T47D (cell line): ENCODE results near the gene RPTOR.

ENCODE experiments used
- DNase-seq, 2 experiments: peaks; one replicate each; pipeline versions ENCODE4 v3.0.0 to v3.0.0-alpha.2; 2011 to 2012; ENCODE audit warnings: low read depth in 1 of 2, low spot score in 1 of 2
- JUND ChIP-seq: IDR thresholded peaks from 2 replicates; pipeline ENCODE4 v1.6.1; 2012; ENCODE audit warnings: low read depth
- in situ Hi-C: cut with HindIII; loops from 2 replicates; pipeline ENCODE4 v1.10.0; 2016; ENCODE audit warnings: low sequenced_read_pairs, low pct_unique_long_range_greater_than_20kb

The RPTOR gene

DNA sequence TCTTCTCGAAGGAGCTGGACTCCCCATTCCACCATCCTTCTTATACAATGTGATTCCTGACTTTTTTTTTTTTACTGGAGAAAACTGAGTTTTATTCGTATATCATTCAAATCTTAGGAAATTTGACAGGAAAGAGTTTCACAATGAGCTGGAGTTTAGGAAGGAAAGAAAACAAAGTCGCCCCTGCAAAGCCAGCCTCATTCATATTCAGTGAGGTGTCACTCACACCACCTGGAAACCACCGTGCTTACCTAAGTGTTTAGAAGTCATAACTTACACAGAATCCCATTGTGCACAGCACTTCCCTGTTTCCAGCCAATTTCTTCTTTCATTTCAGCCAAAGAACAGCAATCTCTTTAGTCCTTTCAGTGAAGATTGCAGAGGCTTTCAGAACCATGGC lies 356.7 kb downstream of the RPTOR start:
- DNase-seq, result no peak
- no peak for TF ChIP-seq JUND
- in situ Hi-C loops, result no loop called here

DNA sequence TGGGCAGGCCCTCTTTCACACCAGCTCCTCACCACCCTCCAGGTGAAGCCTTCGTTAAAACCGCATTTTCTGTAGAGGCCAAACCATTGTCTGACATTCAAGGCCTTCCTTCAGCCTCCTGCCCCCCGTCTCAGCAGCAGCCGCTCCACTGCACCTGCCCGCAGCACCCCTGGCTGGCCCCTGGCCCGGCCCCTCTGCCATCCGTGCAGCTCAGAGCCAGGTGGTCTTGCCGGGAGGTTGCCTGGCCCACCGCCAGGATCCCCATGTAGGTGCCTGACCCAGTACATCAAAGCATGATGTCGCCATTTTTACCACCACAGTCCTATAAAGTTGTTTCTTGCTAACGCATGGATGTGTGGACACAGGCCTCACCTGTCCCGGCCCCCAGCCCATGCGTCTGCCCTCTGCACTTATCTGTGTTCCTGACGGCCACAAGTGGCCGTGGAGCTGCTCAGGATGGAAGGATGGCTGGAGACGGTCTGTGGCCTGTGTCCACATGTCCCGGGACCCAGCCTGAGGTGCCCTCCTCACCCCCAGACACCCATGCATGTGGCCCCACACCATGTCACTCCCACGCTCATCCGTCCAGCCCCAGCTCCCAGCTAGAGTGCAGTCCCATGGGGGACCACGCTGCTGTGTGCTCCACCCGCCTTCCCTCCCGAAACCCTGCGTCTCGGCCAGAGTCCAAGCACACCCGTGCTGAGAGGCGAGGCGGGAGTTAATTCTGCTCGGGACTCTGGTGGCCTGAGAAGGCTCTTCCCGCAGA lies 357.7 kb downstream of the RPTOR start:
- DNase-seq, result no peak
- in situ Hi-C loops, result no loop called here
- TF ChIP-seq JUND, result no peak

DNA sequence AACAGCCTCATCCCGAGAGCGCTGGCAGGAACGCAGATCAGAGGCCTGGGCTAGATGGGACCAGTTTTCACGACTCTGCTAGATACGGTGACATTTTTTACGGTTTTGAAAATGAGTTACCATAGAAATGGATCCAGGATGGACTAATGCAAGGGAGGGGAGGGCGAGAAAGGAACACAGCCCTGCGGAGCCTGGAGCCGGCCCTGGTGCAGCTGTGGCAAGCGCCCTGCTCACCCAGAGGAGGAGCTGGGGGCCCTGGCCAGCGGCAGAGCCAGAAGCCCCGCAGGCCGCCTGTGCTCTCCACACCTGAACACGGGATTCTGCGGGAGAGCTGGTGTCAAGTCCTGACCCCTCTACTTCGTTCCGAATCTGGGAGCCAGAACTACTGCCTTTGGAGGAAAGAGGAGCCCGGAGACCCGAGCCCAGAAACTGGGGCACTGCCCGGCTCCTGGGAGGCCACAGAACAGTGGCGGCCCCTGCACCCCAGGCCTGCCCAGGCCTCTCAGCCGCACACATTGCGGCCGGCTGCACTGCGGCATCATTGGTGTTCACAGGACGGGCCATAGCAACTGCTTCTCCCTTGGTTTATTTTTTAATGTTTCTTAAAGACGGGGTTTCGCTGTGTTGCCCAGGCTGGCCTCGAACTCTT lies 358.4 kb downstream of the RPTOR start:
- in situ Hi-C loops, result no loop called here
- TF ChIP-seq JUND, result no peak
- no peak for DNase-seq

DNA sequence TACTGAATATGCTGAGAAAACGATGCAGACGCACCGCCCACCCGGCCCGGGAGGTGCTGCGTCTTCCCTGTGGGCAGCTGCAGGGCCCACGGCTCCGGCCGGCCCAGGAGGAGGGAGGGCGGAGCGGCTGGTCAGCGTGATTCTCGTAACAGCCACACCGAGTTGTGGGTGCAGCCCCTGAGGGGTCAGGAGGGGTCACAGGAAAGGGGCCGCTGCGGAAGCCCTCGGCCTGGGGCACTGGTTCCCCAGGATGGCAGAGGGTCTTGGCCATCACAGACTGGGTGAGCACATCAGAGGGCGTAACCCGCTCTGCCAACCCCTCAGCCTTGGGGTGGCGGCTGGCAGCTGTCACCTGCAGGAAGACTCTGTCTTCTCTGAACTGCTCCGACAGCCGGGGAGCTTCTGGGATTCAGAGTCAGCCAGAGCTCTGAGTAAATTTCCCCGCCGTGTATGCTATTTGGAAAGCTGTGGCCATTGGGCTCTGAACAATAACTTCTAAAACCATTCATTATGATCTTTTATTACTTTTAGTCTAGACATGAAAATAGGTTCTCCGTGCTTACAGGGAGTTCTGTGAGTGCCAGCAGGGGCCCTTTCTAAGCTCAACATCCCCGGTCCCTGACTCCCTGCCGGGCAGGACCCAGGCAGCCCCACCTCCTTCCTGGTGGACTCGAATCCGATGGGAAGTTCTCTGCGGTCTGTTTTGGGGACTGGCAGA lies 359.6 kb downstream of the RPTOR start:
- in situ Hi-C loops, result no loop called here

DNA sequence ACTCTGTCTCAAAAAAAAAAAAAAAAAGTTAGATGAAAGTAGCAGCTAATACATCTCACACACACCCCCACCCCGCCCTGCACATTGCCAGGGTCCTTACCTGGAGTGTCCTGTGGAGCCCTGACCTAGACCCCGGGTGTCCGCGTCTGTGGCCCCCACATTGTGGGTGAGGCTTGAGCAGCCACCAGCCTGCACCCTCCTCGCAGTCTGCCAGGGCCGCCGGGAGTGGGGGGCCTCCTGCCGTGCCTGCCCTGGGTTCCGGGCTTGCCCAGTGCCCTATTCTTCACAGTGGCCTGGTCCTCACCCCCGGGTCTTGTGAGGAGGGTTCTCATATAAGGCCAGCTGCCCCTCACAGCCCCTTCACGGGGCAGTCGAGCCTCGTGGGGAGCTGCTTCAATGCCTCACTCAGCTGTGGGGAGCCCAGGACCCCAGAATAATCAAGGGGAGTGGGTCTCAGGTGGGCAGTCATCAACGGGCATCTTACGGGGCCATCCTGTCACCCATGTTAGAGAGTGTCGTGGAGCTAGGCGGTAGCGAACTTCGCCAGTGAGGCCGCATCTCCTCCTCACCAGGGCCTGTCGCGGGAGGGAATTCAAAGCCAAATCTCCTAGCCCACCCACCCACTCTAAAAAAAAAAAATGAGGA lies 361.1 kb downstream of the RPTOR start:
- DNase-seq, result no peak
- in situ Hi-C loops, result no loop called here
- no peak for TF ChIP-seq JUND

More for the DNA sequence above, 359.6 kb downstream of the RPTOR start:
- TF ChIP-seq JUND, result no peak
- no peak for DNase-seq

DNA sequence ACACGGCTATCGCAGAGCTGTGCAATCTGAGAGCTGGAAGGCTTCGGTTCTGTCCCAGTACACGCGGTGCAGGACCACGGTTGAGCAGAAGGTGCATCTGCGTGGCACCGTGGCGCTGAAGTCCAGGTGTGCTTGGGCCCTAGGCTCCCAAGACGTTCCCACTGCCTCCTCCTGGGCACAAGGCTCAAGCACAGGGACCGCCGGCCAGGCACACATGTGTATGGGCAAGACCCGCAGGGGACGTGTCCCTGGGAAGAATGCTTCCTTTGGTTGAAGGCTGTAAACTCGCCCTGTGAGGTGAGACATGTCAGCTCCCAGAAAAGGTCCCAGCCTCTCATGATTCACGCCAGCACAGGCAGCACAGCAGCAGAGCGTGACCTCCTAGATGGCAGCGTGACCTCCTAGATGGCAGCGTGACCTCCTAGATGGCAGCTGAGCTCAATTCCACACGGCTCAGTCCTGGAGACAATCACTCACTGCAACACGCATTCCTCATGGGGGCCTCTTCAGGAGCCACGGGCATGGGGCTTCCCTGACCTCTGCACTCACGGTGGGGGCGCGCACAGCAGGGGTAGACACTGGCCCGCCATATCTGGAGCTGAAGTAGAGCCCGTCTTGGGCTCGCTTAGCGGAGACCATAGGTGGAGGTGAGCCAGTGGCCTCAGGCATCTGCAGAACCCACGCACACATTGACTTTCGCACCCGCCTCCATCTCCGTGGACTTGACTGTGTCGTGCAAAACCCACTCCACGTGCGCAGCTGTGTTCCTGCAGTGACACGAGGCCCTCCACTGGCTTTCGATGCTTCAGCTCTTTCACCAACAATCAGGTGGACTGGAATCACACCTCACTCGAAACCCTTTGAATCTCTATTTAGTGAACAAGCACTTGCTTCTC lies 362.0 kb downstream of the RPTOR start:
- no peak for TF ChIP-seq JUND
- DNase-seq, result no peak
- in situ Hi-C loops, result no loop called here

DNA sequence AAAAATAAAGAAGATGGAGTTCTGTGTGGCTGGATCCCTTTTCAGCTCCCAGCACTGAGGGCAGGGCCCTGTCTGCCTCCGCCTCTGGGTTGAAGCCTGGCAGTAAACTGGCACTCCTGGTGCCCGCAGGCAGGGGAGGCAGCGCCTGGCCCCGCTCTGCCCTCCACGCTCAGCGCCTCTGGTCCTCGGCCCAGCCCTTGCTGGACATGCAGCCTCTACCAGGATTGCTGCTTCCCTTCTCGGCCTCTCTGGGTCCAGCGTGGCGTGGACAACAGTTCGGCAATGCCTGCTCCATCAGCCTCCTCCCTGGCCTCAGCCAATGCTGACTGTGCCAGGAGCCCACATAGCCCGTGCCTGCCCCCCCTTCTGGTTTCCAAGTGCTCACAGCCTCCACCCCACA lies 362.6 kb downstream of the RPTOR start:
- TF ChIP-seq JUND, result no peak
- in situ Hi-C loops, result no loop called here

DNA sequence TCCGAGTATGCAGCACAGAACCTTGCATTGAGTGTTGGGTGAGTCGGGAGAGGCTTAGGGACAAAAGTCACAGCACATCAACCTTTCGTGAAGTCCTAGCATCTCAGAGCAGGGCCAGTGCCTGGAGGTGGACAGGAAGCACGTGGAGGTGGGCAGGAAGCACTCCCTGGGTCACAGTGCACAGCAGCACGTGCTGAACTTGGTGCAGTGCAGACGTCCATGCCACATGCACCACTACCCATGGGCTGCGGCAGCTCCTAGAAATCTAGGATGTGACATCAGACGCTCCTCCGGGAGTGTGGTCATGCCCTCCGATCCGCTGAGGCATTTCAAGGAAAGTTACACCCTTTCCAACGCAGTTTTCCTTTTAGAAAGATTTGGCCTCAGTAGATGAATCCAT lies 363.6 kb downstream of the RPTOR start:
- in situ Hi-C loops, result no loop called here
- TF ChIP-seq JUND, result no peak
- DNase-seq, result no peak

More for the DNA sequence above, 362.6 kb downstream of the RPTOR start:
- DNase-seq, result no peak

DNA sequence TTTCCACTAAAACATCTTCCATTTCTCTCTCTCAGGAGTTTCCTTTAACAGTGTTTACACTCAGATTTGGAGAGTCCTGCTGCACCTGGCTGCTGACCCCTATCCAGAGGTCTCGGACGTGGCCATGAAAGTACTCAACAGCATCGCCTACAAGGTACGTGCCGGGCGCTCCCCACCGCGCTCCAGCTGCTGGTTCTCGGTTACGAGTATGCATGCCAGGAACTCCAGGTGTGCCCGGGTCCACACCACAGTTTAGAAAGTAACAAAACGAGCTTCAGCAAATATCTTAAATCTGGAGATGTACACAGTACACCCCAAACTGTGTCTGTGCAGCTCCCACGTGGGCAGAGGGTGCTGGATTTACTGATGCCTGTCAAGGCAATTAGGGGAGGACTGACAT lies 364.1 kb downstream of the RPTOR start:
- no peak for DNase-seq
- in situ Hi-C loops, result no loop called here
- no peak for TF ChIP-seq JUND

DNA sequence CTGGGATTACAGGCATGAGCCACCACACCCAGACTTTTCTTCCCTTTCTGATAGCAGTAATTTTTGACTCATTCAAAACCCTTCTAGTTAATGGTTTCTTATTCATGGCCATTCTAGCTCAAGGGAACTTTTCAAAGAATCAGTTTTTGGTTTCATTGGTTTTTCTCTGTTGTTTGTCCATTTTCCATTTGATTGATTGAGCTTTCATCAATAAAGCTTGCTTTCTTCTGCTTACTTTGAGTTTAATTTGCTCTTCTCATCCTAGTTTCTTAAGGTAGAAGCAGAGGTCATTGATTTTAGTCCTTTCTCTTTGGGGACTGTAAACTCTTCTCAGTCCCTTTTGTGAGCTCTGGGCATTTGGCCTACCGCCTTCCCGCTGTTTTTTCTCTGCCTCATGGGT lies 365.0 kb downstream of the RPTOR start:
- TF ChIP-seq JUND, result no peak
- DNase-seq, result no peak

DNA sequence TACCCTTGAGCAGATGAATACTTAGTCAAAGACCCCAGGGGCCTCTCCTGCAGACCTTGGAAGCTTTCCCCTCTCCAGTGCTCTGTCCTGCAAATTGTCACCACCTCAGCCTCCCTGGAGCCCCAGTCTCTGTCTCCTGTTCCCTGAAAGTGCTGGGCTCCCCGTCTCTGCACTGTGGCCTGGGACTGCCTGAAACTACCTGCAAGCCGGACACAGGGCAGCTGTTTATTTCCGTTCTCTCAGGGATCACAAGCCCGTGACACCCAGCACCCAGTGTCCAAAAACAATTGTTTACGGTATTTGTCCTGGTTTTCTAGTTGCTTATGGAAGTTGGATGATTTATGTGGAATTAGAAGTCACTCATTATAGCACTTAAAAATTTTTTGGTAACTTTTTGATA lies 365.4 kb downstream of the RPTOR start:
- no peak for TF ChIP-seq JUND
- DNase-seq, result no peak
- in situ Hi-C loops, result no loop called here

More for the DNA sequence above, 365.0 kb downstream of the RPTOR start:
- in situ Hi-C loops, result no loop called here

DNA sequence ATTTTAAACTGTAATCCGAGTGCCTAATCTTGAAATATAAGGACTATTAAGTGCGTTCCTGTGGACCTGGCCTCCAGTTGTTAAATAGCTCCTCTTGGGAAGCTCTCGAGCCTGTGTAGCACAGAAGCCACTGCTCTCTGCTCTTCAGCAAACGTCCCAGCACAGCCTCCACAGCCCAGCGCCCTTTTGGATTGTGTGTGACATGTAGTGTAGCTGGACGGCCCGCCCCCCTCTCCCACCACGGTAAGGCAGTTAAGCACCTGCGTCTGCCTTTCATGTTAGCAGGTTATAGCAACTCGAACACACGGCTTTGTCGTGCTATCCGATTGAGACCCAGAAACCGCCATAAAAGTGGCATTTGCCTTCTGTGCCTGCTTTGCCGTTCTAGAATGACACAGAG lies 367.8 kb downstream of the RPTOR start:
- in situ Hi-C loops, result no loop called here
- no peak for TF ChIP-seq JUND
- DNase-seq, result no peak
